Jurkat, Clone E6-1 (cell line): ENCODE data around the gene C20orf204.
A peak's percentile ranks its signal among the peaks of the same experiment; 100 is the strongest.
"Not testable (repeated sequence)": the region's sequence is repeated elsewhere in the genome, so short reads cannot be mapped to it uniquely, and the experiment has no call there.

ENCODE experiments used
- DNase-seq: peaks from one replicate; pipeline ENCODE4 v3.0.0-alpha.2; 2011; ENCODE audit warnings: low read depth, low spot score
- H3K4me3 ChIP-seq: 2 replicates; pipeline ENCODE4 v1.5.1; 2011; ENCODE audit warnings: mild to moderate bottlenecking, low read length, control low read depth, moderate library complexity

C20orf204 gene

GRCh38 chr20:64077876-64078551, 42.0 kb downstream of the C20orf204 start:
- peak overlapping the region; percentile 77 for H3K4me3 ChIP-seq
- DNase-seq: peak; percentile 61

- DNase-seq: no peak
- H3K4me3 ChIP-seq: peak overlapping the region; percentile 77
Measured at GRCh38 chr20:64078934-64079272, 42.9 kb downstream of the C20orf204 start.

DNA sequence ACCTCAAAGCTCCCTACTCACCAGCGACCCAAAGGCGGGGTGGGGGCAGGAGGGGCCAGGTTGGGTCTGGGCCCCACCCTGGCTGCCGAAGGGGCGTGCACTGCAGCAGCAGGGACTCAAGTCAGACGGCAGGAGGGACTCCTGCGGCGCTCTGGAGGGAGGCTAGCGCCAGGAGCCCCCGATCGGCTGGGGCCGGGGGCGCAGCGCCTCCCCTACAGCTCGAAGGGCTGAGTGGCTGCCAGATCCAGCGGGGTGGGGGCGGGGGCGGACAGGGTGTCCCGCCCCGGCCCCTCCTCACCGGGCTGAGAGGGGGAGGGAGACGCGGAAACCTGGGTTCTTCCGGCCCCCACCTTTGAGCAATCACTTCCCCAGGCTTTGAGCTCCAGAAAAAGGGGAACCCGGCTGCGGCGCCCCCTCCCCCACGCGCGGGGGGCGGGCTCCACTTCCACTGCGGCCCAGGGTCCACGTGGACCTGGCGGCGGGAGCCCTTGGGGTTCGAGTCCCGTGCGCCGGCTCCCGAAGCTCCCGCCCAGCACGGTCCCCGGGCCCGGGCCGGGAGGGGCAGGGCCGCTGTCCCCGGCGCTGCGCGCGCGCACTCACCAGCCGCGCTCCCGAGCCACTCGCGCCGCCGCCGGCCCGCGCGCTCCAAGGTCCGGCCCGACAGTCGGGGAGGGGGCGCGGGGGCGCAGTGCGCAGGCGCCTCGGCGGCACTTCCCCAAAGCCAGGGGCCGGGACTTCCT, 43.5 kb downstream of the C20orf204 start, which contains the start of gene RGS19:
Gene RGS19, minus strand, starts transcription at position 246 of the 740 bp plus-strand sequence. CDS start 2,632 bp downstream, outside the sequence.
- H3K4me3 ChIP-seq: peak within 1 kb of the TSS; percentile 77
- DNase-seq: peak; percentile 37

- no peak for DNase-seq
- H3K4me3 ChIP-seq: peak within 1 kb of the TSS; percentile 77
Measured at GRCh38 chr20:64080013-64080812, 44.2 kb downstream of the C20orf204 start, which contains the start of gene OPRL1. OPRL1 (plus strand) TSS chr20:64080082; CDS start chr20:64092721, 12,639 bp downstream.

DNA sequence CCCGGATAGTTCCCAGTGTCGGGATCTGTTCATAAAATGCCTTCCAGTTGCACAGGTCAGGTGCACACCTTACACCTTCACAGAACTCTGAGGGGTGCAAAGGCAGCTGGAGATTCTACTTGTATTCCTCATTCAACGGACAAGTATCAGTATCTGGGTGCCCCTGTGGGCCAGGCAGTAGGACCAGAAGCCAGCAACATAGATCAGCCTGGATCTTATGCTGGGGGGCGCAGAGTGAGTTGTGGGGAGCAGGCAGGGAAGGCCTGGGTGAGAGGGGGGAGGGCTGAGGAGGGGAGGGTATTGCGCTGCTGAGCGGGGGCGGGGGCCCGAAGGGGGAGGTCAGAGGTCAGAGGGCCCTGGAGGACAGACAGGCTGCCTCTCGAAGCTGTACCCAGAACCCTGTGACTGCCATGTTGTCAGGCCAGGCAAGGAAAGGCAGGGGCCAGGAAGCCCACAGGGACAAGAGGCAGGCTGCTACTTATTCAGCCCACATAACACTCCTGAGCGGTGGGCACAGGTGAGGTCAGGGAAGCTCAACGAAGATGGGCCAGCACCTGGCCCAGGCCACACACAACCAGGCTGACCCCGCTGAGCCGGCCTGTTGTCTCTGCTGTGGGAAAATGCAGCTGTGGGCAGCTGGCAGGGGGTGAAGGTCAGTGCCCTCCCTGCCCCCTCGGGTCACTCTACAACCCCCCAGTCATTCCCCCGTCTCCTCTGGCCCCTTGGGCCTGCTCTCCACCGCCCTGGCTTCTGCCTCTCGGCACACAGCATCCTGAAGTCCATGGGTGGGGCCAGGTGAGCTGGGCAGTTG, 45.0 kb downstream of the C20orf204 start:
- no peak for DNase-seq
- H3K4me3 ChIP-seq: no peak overlapping the region

- no peak for DNase-seq
- no peak overlapping the region for H3K4me3 ChIP-seq
Measured at GRCh38 chr20:64081624-64081964, 45.6 kb downstream of the C20orf204 start.

DNA sequence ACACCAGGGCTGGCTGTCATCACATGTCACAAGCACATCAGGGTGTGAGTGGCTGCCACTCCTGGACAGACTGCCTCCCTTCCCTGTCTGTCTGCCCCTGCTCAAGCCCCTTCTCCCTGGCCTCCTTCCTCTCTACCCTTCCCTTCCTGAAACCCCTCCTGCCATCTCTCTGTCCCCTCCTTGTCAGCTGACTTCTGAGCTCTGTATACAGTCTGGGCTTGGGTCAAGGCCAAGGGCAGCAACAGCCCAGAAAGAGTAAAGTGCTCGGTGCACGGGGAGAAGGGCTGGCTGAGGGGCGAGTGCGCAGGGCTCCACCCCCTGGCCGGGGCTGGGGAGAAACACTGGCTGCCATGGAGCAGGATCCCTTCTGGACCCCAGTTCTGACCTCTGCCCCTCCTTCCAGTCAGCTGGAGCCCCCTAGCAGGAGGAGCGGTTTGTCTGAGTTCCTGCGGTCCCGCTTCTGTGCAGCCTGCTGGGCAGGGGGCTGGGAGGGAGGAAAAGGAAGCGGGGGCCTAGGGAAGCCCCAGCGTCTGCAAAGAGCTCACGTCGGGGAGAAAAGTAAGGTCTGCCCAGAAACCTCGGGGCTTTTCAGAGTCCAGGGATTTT, 46.2 kb downstream of the C20orf204 start:
- H3K4me3 ChIP-seq: no peak overlapping the region
- no peak for DNase-seq

DNA sequence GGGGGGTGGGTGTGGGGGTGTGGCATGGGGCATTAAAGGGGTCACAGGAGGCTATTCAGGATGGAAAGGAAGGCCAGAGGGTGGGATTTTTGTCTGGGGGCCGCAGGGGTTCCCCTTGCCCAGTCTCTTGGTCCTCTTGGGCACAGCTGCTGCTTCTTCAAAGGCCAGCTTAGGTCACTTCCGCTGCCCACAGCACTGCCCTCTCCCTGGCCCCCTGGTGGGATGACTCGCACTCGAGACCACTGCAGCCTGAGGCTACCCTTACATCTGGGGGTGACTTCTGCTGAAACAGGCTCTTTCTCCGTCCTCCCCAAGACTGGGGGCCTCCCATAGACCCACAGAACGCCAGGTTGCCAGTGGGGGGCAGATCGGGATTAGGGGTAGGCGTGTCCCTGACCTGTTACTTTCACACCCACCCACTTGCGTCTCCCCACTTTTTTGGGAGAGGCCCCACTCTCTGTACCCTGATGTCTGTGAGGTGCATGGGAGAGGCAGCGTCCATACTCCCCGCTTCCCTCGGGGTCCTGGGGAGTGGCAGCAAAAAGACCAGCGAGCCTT, 46.9 kb downstream of the C20orf204 start:
- H3K4me3 ChIP-seq: peak overlapping the region; percentile 47
- DNase-seq: no peak

GRCh38 chr20:64083378-64083803, 47.4 kb downstream of the C20orf204 start:
- DNase-seq: peak; percentile 50
- H3K4me3 ChIP-seq: peak overlapping the region; percentile 47

- peak within 1 kb of the TSS; percentile 47 for H3K4me3 ChIP-seq
Measured at GRCh38 chr20:64083804-64084684, 48.1 kb downstream of the C20orf204 start, which contains the start of gene LKAAEAR1. LKAAEAR1 (minus strand) TSS chr20:64084398; CDS start chr20:64084219, 179 bp downstream.

DNA sequence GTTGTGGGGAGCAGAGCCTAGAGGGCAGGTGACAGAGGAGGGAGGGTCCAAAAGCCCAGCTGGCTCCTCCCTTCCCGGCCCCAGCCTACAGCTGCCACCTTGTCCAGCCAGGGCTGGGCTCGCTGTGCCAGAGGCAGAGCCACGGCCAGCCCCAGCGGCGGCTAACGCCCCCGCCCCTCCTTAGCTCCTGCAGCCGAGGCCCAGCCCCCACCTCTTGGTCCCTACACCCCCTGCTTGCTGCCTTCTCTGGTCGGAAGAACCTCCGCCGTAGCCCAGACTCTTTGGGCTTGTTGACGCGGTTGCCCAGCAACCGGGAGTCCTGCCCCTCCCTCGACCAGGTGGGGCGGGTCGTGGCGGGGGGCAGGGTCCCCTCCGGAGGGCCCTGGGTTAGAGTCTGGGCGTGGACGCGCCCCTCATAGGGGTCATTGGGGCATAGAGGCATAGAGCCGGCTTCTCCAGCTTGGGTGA, 48.7 kb downstream of the C20orf204 start:
- no peak for DNase-seq

More at GRCh38 chr20:64083804-64084684, 48.1 kb downstream of the C20orf204 start, which contains the start of gene LKAAEAR1:
- DNase-seq: no peak

GRCh38 chr20:64086801-64087200, 50.8 kb downstream of the C20orf204 start:
- H3K4me3 ChIP-seq: no peak overlapping the region
- no peak for DNase-seq

More for the DNA sequence above, 48.7 kb downstream of the C20orf204 start:
- H3K4me3 ChIP-seq: no peak overlapping the region

DNA sequence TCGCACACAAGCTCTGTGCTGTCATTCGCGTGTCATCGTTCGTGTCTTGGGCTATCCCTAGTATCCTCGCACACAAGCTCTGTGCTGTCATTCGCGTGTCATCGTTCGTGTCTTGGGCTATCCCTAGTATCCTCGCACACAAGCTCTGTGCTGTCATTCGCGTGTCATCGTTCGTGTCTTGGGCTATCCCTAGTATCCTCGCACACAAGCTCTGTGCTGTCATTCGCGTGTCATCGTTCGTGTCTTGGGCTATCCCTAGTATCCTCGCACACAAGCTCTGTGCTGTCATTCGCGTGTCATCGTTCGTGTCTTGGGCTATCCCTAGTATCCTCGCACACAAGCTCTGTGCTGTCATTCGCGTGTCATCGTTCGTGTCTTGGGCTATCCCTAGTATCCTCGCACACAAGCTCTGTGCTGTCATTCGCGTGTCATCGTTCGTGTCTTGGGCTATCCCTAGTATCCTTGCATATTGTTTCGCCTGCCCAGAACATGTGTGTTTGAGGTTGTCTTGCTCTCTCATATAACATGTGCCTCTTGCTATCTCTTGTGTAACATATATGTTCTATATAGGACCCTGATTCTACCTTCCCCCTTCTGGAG, 51.3 kb downstream of the C20orf204 start:
- H3K4me3 ChIP-seq, DNase-seq: not testable (repeated sequence)

- not testable (repeated sequence) for H3K4me3 ChIP-seq, DNase-seq
Measured at GRCh38 chr20:64088586-64088985, 52.6 kb downstream of the C20orf204 start.
